Femur (tissue), 1 donor: ENCODE data around the gene RPTOR.

Experiments used
- DNase-seq: peaks from one replicate; pipeline ENCODE4 v3.0.0-alpha.2; 2017

The RPTOR gene

GRCh38 chr17:80957461-80957941 lies 412.9 kb downstream of the RPTOR start:
- peak; percentile 13 for DNase-seq

DNA sequence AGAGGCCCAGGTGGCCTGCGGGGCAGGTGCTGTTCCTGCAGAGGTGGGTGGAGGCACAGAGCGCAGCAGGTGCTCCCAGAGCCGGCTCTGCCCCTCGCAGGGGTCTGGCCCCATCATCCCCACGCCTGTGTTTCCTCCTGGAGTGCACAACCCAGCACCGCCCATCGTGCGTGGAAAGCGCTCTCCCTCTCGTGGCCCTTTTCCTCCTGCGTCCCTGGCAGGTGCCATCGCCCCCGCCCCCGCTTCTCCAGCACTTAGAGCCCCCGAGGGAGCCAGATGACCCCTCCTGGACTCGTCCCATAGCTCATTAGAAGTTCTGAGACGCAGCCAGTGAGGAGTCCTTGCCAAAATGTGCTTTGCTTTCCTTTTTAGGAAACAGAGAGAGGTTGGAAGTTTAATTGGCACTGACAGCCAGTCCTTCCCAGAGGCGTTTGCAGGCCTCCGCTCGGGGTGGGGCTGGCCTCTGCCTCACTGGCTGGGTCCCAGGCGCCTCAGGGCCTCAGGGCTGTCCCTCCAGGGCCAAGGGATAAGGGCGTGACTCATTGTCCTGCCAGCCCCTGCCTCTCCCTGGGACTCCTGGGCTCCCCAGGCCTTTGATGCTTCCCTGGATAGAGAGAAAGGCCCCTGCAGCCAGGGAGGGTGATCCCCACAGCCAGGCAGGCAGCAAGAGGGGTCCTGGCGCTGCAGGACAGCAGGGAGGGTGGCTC lies 414.8 kb downstream of the RPTOR start:
- DNase-seq, result peak; percentile 88

DNA sequence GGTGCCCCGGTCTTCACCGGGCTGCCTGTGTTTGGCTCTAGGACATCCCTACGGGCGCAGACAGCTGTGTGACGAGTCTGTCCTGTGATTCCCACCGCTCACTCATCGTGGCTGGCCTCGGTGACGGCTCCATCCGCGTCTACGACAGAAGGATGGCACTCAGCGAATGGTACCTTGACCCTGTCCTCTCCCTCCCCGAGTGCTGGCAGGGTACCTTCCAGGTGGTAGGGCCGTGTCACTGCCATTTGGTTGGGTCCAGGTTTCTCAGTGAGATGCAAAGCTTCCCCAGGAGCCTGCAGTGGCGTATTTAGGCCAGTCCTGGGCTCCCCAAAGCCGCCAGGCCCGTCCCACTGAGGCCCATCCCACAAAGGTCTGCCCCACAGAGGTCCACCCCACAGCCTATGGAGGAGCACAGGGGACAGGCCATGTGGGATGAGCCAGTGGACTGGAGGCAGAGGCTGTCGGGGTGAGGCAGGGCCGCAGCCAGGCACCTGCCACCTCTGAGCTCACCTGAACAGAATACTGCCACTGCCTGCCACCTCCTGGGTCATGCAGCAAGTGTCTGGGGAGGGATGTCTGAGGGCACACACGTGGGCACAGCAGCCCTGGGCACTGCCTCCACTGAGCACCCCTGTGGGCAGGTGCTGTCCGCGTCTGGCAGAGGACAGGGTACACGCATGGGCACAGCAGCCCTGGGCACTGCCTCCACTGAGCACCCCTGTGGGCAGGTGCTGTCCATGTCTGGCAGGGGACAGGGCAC lies 415.6 kb downstream of the RPTOR start:
- DNase-seq, result no peak

GRCh38 chr17:80960797-80961452 lies 416.3 kb downstream of the RPTOR start:
- no peak for DNase-seq

DNA sequence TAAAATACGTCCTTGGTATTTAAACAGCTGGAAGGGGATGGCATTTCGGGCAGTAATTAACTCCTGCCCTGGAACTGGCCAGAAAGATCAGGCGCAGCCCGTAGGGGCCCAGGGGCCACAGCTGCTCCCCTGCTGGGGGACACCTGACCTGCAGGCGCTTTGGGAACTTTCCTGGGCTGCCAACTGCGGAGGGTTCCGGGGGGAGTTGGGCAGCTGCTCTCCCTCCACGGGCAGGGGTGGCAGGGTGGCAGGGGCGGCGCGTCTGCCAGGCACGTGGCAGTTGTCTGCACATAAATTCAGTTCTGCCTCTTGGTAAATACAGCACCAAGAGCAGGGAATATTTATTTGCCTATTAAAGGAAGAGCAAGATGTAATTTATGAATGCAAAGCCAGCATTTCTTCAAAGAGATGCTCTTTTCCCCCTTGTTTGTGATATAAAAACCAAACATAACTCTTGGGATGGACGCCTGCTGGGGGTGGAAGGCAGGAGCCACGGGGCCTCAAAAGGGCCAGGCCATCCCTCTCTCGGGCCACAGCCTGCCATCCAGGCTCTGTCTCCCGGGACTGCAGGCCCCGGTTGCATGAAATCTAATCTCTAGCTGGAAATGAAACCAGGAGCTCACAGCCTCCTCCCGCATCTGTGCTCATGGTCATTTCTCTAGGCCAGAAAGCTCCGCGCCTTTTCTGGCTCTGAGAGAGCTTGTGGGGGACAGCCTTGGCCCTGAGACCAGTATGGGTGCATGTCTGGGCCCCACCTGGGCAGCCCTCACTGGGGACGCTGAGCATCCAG lies 417.1 kb downstream of the RPTOR start:
- peak; percentile 72 for DNase-seq

GRCh38 chr17:80962356-80963329 lies 418.0 kb downstream of the RPTOR start:
- no peak for DNase-seq

- DNase-seq, result no peak
Measured at GRCh38 chr17:80963812-80964543, 419.3 kb downstream of the RPTOR start.

DNA sequence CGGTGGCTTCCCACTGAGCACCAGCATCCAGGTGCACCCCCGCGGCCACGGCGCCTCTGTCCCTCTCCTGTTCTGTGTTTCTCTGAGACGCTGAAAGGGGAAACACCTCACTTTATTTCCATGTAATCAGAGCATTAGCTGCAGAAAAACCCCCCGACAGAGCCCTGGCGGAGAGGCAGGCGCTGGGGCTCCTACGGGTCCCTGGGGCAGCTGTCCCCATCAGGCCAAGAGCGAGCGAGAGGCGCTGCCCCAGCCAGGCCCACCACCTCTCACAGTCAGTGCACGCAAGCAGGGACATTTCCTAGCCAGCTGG lies 419.9 kb downstream of the RPTOR start:
- no peak for DNase-seq

DNA sequence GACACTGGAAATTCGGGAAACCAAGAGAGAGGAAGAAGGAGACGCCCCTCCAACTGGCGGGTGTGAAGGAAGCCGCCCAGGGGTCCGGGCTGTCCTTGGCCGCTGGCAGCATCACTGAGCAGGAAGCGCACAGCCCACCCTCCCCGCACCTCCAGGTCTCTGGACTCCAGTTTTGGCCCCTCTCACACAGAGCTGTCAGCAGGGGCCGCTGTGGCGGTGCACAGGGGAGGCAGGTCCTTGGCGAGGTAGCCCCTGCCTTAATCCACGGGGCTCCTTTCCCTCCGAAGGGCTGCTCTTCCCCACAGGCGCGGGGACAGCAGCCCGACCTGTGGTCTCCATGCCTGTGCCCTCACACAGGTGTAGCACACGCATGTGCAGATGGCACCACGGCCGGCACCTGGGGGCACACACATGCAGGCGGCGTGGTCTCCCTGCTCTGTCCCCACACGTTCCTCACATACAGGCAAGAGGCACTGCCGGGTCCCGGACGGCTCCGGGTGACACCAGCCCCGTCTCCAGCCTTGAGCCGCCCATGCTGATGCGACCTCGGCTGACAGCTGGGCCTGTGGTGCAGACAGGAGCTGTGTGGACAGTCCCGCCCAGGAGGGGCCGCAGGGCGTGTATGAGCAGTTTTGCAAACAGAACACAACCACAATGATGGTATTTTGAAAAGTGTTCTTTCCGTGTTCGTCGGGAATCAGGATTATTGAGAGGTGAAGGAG lies 420.4 kb downstream of the RPTOR start:
- DNase-seq, result no peak

GRCh38 chr17:80965606-80966005 lies 421.0 kb downstream of the RPTOR start:
- no peak for DNase-seq

DNA sequence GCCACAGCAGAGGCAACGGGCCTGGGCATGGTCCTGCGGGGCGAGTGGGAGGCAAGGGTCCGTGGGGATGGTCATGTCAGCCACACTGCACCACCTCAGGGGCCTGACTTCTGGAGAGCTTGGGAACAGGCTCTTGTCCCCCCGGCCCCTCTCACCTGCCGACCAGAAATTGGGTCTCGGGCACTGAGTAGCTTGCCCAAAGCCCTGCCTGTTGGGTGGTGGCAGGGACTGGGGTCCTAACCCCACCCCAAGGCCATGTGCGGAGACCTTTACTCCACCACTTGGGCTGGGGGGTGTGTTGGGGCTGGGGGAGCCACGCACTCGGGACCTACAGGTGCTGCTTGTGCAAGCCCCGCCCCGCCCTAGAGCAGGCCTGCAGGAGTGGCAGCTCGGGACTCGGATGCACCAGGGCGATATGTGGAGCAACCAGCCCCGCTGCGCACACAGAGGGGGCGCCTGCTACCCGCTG lies 422.8 kb downstream of the RPTOR start:
- DNase-seq, result no peak

DNA sequence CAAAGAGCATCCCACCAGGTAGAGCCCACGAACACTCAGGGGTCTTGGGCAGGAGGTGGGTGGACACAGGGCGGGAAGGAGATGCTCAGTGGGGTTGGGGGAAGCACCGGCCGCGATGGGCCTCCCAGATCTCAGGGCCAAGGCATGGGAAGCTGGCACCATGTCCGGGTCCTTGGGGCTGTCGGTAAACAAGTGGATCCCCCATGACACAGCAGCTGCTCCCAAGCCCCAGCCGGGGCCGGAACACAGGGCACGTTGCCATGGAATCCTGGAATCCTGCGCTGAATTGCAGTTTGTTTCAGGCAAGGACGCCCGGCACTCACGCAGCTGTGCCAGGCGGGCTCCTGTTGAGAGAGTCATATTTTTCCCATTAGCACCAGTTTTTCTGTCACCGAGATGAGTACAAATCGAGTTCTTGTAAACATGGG lies 424.0 kb downstream of the RPTOR start:
- peak; percentile 83 for DNase-seq

- DNase-seq, result no peak
Measured at GRCh38 chr17:80969030-80969673, 424.5 kb downstream of the RPTOR start.

DNA sequence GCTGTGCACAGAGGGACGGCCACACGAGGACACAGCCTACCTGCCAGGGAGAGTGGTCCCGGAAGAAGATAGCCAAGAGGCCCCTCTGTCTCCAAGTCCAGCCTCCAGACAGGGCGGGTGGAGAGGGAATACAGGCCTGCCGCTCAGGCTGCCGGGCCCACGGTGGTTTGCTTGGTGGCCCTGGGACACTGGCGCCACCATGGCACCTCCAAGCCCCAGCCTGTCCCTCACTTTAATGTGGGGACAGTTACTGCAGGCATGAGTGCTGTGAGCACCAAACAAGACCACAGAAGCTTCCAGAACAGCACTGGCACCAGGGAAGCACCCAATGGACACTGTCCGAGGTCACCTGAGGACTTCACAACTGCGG lies 425.0 kb downstream of the RPTOR start:
- no peak for DNase-seq

- DNase-seq, result peak; percentile 68
Measured at GRCh38 chr17:80970044-80970761, 425.6 kb downstream of the RPTOR start.

DNA sequence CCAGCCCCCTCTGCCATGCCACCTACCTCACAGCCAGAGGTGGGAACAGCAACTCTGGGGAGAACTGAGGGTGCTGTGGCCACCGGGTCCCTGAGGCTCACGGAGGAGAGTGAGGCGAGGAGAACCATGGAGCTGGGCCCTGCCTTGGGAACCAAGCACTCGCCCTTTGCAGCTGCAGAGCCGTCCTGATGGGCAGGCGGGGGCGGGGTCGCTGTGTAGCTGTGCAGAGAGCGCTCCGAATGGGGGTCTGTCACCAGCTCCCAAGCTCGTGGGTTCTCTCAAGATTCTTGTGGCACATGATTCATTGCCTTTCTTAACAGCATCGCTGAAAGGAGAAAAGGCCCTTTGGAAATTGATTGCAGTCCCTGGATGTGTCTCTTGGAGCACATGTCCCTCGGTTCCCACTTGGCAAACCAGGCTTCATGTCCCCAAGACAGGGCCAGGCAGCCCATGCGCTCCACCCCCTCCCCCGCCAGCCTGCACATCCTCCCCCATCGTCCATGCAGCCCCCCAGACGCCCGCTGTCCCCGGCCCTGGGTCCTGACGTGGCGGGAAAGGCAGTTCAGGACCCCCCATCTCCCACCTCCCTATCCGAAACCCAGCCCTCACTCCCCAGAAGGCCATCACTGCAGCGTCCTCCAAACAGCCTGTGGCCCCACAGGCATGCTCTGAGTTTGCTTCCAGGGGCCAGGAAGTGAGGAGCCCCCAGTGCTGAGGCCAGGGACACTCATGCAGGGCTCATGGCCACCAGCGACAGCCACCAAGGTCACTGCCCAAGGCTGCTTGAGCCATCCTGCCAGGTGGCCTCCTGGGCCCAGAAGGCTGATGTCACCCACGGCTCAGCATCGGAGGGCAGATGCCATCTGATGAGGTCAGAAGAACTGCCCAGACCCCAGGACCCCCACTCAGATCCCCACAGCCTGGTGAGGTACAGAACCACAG lies 426.4 kb downstream of the RPTOR start:
- DNase-seq, result peak; percentile 24

DNA sequence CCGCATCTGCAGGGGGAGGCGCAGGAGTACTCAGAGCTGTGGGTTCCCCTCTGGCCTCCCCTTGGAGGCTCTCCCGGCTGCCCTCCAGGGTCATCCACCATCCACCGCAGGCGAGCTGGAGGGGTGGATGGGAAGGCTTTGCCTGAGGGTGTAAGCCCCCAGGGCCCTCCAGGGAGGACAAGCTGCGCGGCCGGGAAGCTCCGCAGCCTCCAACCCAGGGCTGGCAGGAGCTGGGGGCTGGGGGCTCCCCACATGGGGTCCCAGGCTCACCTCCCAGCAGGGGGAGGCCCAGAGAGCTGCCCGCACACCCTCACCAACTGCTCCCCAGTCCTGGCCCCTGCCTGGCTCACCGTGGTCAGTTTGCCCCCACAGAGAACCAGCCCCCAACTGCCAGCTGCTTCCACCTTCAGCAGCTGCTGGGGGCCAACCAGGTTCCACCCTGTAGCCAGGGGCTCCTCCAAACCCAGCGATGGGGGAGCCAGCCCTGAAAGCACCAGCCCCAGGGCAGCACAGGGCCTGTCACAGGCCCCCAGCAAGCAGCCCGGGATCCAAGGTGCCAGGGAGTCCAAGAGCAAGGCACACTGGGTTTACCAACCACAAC lies 427.2 kb downstream of the RPTOR start:
- DNase-seq, result peak; percentile 26
